Heart left ventricle (tissue), 13 donors: Measurements from ENCODE around the gene C3orf52.

ENCODE experiments used
- POLR2A ChIP-seq, 2 donors: fragments of 450-650 bp; IDR thresholded peaks; one replicate each; pipeline ENCODE4 v1.6.1; 2017; ENCODE audit warnings: antibody characterized with exemption in 2 of 2, mild to moderate bottlenecking in 2 of 2, moderate library complexity in 2 of 2
- TF ChIP-seq, protein P1 (sequence below), 12 donors: fragments of 200-600 bp; sonication (generic) in 4 of 12; IDR thresholded peaks; one replicate each; pipeline versions ENCODE4 v1.5.0 to v1.8.0; 2018 to 2022; ENCODE audit warnings: antibody characterized with exemption in 12 of 12, mild to moderate bottlenecking in 5 of 12
- donor health status: ischemic (EF 13 %, LVEDD 7.1; RV severe dilation, severe dysfunction).
- donor health status: DM: no; HTN: yes; CAD: no.
- donor health status: DM: no; HTN: no; CAD: no.
- donor health status: ischemic (EF 25% LVEDD 6.9; RV normal size, moderate dysfunction).
- donor health status: ischemic (EF 25% LVEDD 5.7; RV mildly dilated, moderate dysfunction).
- donor health status: ischemic (EF 35%, LVEDD 5.7; RV mildly dilated, moderate dysfunction).
- donor health status: nonischemic (EF 11% LVEDD 7.7; RV severe dilation, severe dysfunction).
- donor health status: DM: yes; HTN: yes; CAD: no.
- donor health status: PGD.
- donor health status: ischemic (EF 29% LVEDD 5.4; RV normal size, mild dysfunction).
- donor health status: nonischemic (EF 23%, LVEDD 6.1; RV moderate dilation, normal function).

DNA sequence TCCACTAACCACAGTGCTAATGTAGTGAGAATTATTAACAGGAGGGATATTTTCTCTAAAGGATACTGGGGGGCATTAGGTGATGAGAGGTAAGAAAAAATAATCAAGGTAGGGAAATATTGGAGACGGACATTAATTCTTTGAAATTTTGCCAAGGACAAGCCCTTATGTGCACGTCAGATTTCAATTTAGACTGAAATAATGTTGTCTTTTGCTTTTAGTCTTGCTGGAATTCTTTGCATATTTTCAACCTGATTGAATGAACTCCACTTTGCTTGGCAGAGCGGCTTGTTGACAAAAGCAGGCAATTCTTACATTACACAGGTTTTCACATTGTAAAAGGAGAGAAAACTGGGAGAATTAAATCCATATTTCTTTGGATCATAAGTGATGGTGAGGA lies 25.0 kb upstream of the C3orf52 start:
- TF ChIP-seq, protein P1, sequence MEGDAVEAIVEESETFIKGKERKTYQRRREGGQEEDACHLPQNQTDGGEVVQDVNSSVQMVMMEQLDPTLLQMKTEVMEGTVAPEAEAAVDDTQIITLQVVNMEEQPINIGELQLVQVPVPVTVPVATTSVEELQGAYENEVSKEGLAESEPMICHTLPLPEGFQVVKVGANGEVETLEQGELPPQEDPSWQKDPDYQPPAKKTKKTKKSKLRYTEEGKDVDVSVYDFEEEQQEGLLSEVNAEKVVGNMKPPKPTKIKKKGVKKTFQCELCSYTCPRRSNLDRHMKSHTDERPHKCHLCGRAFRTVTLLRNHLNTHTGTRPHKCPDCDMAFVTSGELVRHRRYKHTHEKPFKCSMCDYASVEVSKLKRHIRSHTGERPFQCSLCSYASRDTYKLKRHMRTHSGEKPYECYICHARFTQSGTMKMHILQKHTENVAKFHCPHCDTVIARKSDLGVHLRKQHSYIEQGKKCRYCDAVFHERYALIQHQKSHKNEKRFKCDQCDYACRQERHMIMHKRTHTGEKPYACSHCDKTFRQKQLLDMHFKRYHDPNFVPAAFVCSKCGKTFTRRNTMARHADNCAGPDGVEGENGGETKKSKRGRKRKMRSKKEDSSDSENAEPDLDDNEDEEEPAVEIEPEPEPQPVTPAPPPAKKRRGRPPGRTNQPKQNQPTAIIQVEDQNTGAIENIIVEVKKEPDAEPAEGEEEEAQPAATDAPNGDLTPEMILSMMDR (IDR thresholded peaks at IDR 0.05) = no peak
- TF ChIP-seq POLR2A (IDR thresholded peaks at IDR 0.05) = no peak
